ENCODE data around the gene EPM2A.

DNA sequence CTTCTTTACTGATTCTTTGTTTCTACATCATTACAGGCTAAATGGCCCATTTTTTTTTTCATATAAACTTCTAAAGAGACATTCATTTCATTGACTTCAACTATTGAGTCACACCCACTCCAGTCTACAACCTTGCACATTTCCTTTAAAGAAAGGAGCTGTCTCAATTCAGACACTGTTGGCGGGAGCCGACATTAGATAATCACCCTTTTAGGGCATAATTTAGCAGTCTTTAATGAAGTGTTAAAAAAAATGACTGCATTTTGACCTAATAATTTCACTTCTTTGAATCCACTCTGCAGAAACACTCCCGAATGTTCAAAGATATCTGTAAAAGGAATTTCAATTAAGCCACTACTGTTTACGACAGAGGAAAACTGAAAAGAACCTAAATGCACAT, 1.5 kb downstream of the EPM2A start:
- TF ChIP-seq POLR2A (IDR thresholded peaks at IDR 0.05; ENCODE audit: low read depth, low read length) (no peak), POLR2AphosphoS5 (IDR thresholded peaks at IDR 0.05; ENCODE audit: low read depth, low read length) (no peak), TAF1 (IDR thresholded peaks at IDR 0.05; ENCODE audit: borderline replicate concordance, low read depth, low read length) (no peak)
